K562 (cell line): Measurements from ENCODE around the gene CHN2. TPM values are rescaled to one million over a fixed set of nuclear protein-coding genes. Genes with fewer than 3 reads are reported as not detected.

Experiments used
- DMBX1 ChIP-seq: fragments of 250-450 bp; sonication (Bioruptor Pico); IDR thresholded peaks from 2 replicates; pipeline ENCODE4 v1.8.0; 2022; ENCODE audit warnings: inconsistent platforms, mild to moderate bottlenecking, moderate library complexity, borderline replicate concordance
- E2F4 ChIP-seq: sonication (generic); formaldehyde crosslinking; IDR thresholded peaks from 2 replicates; pipeline ENCODE4 v1.8.0; 2022; ENCODE audit warnings: mild to moderate bottlenecking, low read depth, missing genetic modification reagents
- NRF1 ChIP-seq, 2 experiments: fragments of 450-650 bp; IDR thresholded peaks in 1 of 2; conservative IDR thresholded peaks in 1 of 2; 2 replicates each; pipeline ENCODE4 v1.6.1; 2014; ENCODE audit warnings: mild to moderate bottlenecking in 2 of 2
- SIN3B ChIP-seq: fragments of 450-650 bp; IDR thresholded peaks from 2 replicates; pipeline ENCODE4 v1.6.1; 2017; ENCODE audit warnings: low read depth, mild to moderate bottlenecking, moderate library complexity
- ZNF318 ChIP-seq, 2 experiments: fragments of 450-650 bp; IDR thresholded peaks; 2 replicates each; pipeline ENCODE4 v1.6.1; 2016; ENCODE audit warnings: mild to moderate bottlenecking in 2 of 2, borderline replicate concordance in 1 of 2, low read depth in 1 of 2, moderate library complexity in 1 of 2
- polyA plus RNA-seq, 8 experiments: library from polyadenylated mRNA; depleted of rRNA in 4 of 8; stranded (reverse) in 5 of 8; unstranded in 3 of 8; fragments of >200 nt; fragmentation: Nextera tagmentation in 2 of 8; fragmentation: Illumina TruSeq in 1 of 8; extraction: Ambion mirVana in 2 of 8; extraction: Trizol in 1 of 8; gene quantifications; 2 replicates each; pipeline versions ENCODE4 v1.2.1 to v1.2.3, GENCODE V29; 2011 to 2014; ENCODE audit warnings: inconsistent platforms in 1 of 8, missing spikeins in 1 of 8
- total RNA-seq, 7 experiments: library from RNA; depleted of rRNA in 6 of 7; stranded (reverse); fragments of >200 nt in 6 of 7; fragmentation: Illumina TruSeq in 2 of 7; extraction: Trizol in 2 of 7; gene quantifications; 2 replicates each; pipeline versions ENCODE4 v1.2.1 to v1.2.3, GENCODE V29; 2011 to 2021; ENCODE audit warnings: low replicate concordance in 1 of 7

CHN2 gene
- total and polyA plus RNA-seq, 9 of the 15 experiments (the other 6 are each of a cell fraction or from before 2014, with no cell fraction given), result 0.12 to 2.1 (median 0.31) TPM; not detected in 1

- TF ChIP-seq E2F4 (CRISPR knock-in tag) (no peak), DMBX1 (CRISPR knock-in tag) (no peak), NRF1 (conservative IDR thresholded peaks at IDR 0.05 in 1 of 2, IDR thresholded peaks at IDR 0.05 in 1 of 2) (no peak), SIN3B (no peak), ZNF318 (IDR thresholded peaks at IDR 0.05; ENCODE audit: borderline replicate concordance in 1 of 2, low read depth in 1 of 2) (no peak)
- TF ChIP-seq, all 486 proteins: peak for 0
Measured at GRCh38 chr7:29463504-29464158, 269.1 kb downstream of the CHN2 start (continued).
